BLaER1 (cell line): Measurements from ENCODE around the gene ACTR1B.

Experiments
- H3K27ac ChIP-seq: shearing (Covaris generic); formaldehyde crosslinking; 2 replicates; pipeline ENCODE4 v1.8.1; 2022
- H3K27me3 ChIP-seq: shearing (Covaris generic); formaldehyde crosslinking; 2 replicates; pipeline ENCODE4 v1.8.1; 2022
- H3K36me3 ChIP-seq: shearing (Covaris generic); formaldehyde crosslinking; 2 replicates; pipeline ENCODE4 v1.8.1; 2022
- H3K4me1 ChIP-seq: shearing (Covaris generic); formaldehyde crosslinking; 2 replicates; pipeline ENCODE4 v1.8.1; 2022
- H3K4me2 ChIP-seq: shearing (Covaris generic); formaldehyde crosslinking; 2 replicates; pipeline ENCODE4 v1.8.1; 2022
- H3K4me3 ChIP-seq: shearing (Covaris generic); formaldehyde crosslinking; 2 replicates; pipeline ENCODE4 v1.8.1; 2022
- H3K9ac ChIP-seq: shearing (Covaris generic); formaldehyde crosslinking; 2 replicates; pipeline ENCODE4 v1.8.1; 2022
- H3K9me3 ChIP-seq: shearing (Covaris generic); formaldehyde crosslinking; 2 replicates; pipeline ENCODE4 v1.8.1; 2022
- H4K20me1 ChIP-seq: shearing (Covaris generic); formaldehyde crosslinking; 2 replicates; pipeline ENCODE4 v1.8.1; 2022
- Cebpa-rat ChIP-seq: shearing (Covaris generic); IDR thresholded peaks from 2 replicates; pipeline ENCODE4 v1.8.1; 2022

The ACTR1B gene

DNA sequence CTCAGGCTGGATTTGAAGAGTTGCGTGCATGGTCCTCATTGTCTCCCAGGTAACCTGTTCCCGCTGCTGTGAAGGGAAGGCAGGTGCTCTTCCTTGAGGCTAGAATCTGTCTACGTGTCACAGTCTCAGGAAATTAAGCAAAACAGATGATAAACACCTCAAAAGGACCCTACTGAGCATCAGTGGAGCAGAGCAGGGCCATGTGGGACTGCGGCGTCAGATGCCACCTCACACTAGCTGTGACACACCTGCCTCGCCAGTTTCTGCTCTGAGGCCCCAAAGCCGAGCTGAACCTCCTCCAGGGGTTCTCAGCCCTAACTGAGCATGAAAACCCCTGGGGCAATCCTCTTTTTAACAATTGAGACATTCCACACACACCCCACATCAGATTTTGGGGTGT is 7.7 kb upstream of the ACTR1B start:
- no peak for TF ChIP-seq Cebpa-rat
- no peak overlapping the region for H3K4me3 ChIP-seq
- no peaks in the 10 kb centered on the region for H3K9me3 ChIP-seq
- H3K4me2 ChIP-seq = no peak overlapping the region
- H4K20me1 ChIP-seq = no peaks in the 10 kb centered on the region
- no peaks in the 10 kb centered on the region for H3K27me3 ChIP-seq
- H3K9ac ChIP-seq = no peak overlapping the region
- H3K27ac ChIP-seq = no peak overlapping the region
- no peaks in the 10 kb centered on the region for H3K36me3 ChIP-seq
- peaks cover 7% of the 10 kb centered on the region; the same call in 1 of the 2 replicates for H3K4me1 ChIP-seq

DNA sequence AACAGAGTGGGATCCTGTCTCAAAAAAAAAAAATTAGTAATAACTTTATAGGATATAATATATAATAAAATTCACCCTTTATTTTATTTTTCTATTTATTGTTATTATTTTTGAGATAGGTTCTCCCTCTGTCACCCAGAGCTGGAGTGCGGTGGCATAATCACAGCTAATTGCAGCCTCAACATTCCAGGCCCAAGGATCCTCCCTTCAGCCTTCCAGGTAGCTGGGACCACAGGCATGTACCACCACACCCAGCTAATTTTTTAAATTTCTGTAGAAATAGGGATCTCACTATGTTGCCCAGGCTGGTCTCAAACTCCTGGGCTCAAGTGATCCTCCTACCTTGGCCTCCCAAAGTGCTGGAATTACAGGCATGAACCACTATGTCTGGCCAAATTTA is 6.6 kb upstream of the ACTR1B start:
- Histone ChIP-seq H3K9ac (no peak overlapping the region), H4K20me1 (no peaks in the 10 kb centered on the region), H3K36me3 (no peaks in the 10 kb centered on the region), H3K27me3 (no peaks in the 10 kb centered on the region), H3K27ac (no peak overlapping the region), H3K4me3 (no peak overlapping the region), H3K4me1 (peaks cover 7% of the 10 kb centered on the region; the same call in 1 of the 2 replicates), H3K9me3 (no peaks in the 10 kb centered on the region), H3K4me2 (no peak overlapping the region)
- TF ChIP-seq Cebpa-rat = no peak

DNA sequence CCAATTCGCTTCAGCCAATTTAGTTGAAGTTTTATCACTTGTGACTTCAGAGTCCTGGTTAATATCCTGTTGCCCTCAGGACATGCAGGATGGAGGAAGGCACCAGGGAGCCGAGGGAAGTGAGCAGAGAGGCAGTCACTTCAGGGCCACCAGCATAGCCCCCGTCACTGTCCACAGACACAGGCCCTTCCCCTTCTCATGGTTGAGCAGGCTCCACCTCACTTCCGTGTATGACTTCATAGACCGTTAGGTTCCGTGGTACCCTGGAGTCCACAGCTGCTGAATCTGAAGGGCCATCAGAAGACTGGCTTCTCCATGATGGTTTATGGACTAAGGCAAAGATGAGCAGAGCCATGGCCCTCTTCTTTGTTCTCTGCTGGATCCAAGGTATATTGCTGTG is 5.6 kb upstream of the ACTR1B start, which contains the start of gene C2orf92:
Gene C2orf92, plus strand, starts transcription at position 266 of the 400 bp plus-strand sequence. Its CDS starts 76 bp downstream, at position 342.
- Histone ChIP-seq H3K9me3 (no peaks in the 10 kb centered on the region), H3K27me3 (no peaks in the 10 kb centered on the region), H4K20me1 (no peaks in the 10 kb centered on the region), H3K4me1 (peaks cover 14% of the 10 kb centered on the region), H3K9ac (no peak within 1 kb of the TSS), H3K27ac (0 out of 2 replicates have a peak within 1 kb of the TSS, but pooled peaks have one; percentile 14), H3K36me3 (no peaks in the 10 kb centered on the region), H3K4me3 (no peak within 1 kb of the TSS), H3K4me2 (peak within 1 kb of the TSS; percentile 23; the same call in 1 of the 2 replicates)
- no peak for TF ChIP-seq Cebpa-rat

DNA sequence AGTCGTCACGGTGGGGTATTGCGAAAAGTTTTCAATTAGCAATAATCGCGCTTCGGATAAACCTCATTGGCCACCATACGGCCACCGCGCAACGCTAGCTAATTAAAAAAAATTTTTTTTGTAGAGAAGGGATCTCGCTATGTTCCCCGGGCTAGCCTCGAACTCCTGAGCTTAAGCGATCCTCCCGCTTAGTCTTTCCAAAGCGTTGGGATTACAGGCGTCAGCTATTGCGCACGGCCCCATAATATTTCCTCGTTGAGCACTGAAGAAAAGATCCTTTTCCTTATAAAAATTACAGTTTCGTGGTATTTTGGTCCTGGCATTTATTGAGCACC is 759 bp upstream of the ACTR1B start:
- peak overlapping the region; percentile 79 for H3K4me2 ChIP-seq
- no peaks in the 10 kb centered on the region for H3K27me3 ChIP-seq
- TF ChIP-seq Cebpa-rat = no peak

DNA sequence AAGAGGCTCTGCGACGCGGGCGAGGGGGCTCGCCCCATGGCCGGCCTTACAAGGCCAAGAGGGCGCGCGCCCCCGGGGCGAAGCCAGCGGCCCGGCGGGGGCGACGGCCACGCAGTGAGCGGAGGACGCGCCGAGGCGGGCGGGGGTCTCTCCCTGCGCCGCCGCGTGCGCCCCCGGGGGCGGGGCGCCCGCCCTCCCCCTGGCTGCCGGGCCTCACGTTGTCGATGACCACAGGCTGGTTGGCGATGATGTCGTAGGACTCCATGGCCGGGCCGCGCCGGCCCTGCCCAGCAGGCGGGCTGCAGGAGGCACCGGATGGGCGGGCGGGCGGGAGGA is 250 bp downstream of the ACTR1B start:
- no peak for TF ChIP-seq Cebpa-rat
- H3K4me1 ChIP-seq = peaks cover 29% of the 10 kb centered on the region
- no peaks in the 10 kb centered on the region for H3K27me3 ChIP-seq
- peak overlapping the region; percentile 96 for H3K4me3 ChIP-seq
- H3K9ac ChIP-seq = peak overlapping the region; percentile 93
- peak overlapping the region; percentile 93 for H3K27ac ChIP-seq
- H4K20me1 ChIP-seq = peaks cover 45% of the 10 kb centered on the region
- H3K4me2 ChIP-seq = peak overlapping the region; percentile 97
- H3K36me3 ChIP-seq = peaks cover 29% of the 10 kb centered on the region
- H3K9me3 ChIP-seq = no peaks in the 10 kb centered on the region

More for the DNA sequence above, 759 bp upstream of the ACTR1B start:
- Histone ChIP-seq H4K20me1 (peaks cover 36% of the 10 kb centered on the region), H3K4me3 (peak overlapping the region; percentile 96), H3K9me3 (no peaks in the 10 kb centered on the region), H3K9ac (peak overlapping the region; percentile 88), H3K36me3 (peaks cover 18% of the 10 kb centered on the region), H3K4me1 (peaks cover 34% of the 10 kb centered on the region), H3K27ac (peak overlapping the region; percentile 84)

DNA sequence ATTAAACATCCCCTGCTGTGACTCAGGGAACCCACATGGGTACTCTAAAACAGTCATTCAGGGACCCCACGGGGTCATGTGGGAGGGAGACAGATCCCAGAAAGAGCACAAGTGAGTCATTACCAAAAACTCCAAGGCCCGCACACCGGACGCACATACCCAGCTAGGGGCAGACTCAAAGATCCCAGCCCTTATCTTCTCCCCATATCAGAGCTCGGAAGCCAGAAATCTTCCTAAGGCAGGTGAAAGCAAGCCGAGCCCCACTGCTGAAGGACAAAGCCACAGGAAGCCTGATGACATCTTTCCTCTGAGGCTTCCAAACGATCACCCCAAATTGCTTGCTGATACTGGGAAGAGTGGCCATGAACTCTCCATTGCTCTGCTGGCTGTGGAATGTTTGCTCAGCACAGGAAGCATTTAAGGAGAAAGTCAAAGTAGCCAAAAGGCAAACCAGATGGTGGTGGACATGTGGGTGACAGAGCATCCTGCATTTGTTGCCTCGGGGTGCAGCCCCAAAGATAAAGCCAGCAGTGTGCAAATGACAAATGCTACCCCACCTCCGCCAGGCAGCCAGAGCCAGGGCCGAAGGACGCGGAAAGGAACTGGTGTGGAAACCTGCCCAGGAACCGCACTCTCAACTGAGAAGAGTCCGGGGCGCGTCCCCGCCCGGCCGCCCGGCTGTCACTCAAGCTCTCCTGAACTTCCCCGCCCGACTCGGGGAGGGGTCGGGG is 784 bp downstream of the ACTR1B start:
- H4K20me1 ChIP-seq = peaks cover 51% of the 10 kb centered on the region
- H3K4me2 ChIP-seq = peak overlapping the region; percentile 97
- no peaks in the 10 kb centered on the region for H3K27me3 ChIP-seq
- no peaks in the 10 kb centered on the region for H3K9me3 ChIP-seq
- H3K4me1 ChIP-seq = peaks cover 29% of the 10 kb centered on the region
- peaks cover 34% of the 10 kb centered on the region for H3K36me3 ChIP-seq
- H3K27ac ChIP-seq = peak overlapping the region; percentile 93
- peak overlapping the region; percentile 93 for H3K9ac ChIP-seq
- peak overlapping the region; percentile 96 for H3K4me3 ChIP-seq
- no peak for TF ChIP-seq Cebpa-rat

DNA sequence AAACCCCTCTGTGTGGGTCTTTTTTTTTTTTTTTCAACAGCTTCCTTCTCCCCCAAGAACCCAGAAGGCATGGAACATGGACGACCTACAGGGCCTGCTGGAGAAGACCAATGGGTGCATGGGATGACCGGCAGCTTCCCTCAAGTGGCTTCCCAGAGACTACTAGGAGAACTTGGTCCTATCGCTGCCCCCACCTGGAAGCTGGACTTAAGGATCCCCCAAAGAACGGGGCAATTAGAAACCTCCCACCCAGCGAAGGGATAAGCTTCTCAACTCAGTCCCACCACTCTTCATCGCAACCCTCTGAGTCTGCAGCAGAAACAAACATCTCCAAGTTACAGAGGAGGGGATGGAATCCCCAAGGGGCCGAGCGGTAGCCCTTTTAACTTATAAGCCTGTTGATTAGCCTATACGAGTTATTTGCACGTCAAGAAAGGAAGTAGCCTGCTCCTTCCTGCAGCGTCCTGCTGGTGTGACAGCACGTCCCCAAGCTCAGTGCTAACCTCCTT is 1.4 kb downstream of the ACTR1B start:
- Histone ChIP-seq H3K4me3 (peak overlapping the region; percentile 96), H4K20me1 (peaks cover 54% of the 10 kb centered on the region), H3K9me3 (no peaks in the 10 kb centered on the region), H3K36me3 (peaks cover 40% of the 10 kb centered on the region), H3K27me3 (no peaks in the 10 kb centered on the region), H3K4me2 (peak overlapping the region; percentile 97), H3K4me1 (peaks cover 29% of the 10 kb centered on the region), H3K9ac (peak overlapping the region; percentile 93), H3K27ac (peak overlapping the region; percentile 93)
- no peak for TF ChIP-seq Cebpa-rat

DNA sequence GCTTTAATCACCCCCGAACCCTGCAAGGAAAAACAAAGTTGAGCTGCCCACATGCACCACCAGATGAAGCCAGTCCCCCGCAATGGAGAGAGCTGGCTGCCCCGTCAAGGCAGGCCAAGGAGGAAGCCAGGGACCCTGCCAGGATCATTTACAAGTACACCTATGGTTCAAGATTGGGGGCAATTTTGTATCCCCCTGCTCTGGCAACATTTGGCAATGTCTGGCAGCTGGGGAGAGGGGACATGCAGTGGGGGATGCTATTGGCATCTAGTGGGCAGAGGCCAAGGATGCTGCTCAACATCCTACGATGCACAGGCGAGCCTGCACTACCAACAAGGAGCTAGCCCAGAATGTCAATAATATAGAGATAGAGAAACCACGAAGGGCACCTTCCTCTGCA is 1.9 kb downstream of the ACTR1B start:
- H3K4me1 ChIP-seq = peaks cover 29% of the 10 kb centered on the region
- peak overlapping the region; percentile 97 for H3K4me2 ChIP-seq
- H3K4me3 ChIP-seq = peak overlapping the region; percentile 96; the same call in 1 of the 2 replicates
- no peaks in the 10 kb centered on the region for H3K27me3 ChIP-seq
- peaks cover 45% of the 10 kb centered on the region for H3K36me3 ChIP-seq
- no peaks in the 10 kb centered on the region for H3K9me3 ChIP-seq
- peak overlapping the region; percentile 93 for H3K9ac ChIP-seq
- TF ChIP-seq Cebpa-rat = no peak
- H3K27ac ChIP-seq = 0 out of 2 replicates have a peak overlapping the region, but pooled peaks have one; percentile 13
- H4K20me1 ChIP-seq = peaks cover 54% of the 10 kb centered on the region

DNA sequence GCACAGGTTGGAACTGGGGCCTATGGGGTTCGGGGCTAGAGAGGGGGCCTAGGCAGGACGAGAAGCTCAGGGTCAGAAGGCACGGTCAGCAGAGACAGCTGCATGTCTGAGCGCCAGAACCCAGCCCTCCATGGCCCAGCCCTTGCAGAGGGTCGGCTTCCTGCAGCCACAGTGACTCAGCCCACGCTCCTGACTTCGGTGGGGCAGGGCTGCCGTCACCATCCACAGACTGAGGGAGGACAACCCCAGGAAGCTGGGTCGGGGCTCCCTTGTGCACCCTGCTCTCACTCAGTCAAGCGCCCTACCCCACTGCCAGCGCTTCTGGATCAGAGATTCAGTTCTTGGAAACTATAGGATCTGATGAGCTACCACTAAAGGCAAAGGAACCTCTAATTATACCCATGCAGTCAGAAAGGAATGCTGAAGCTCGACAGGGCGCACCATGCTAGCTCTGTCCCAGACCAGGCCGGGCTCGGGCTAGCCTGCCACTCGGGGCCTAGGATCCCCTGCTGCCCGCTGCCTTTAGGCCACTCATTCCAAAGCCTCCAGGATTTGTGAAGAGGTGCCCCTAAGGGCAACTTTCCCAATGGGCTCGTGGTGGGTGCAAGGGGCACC is 3.0 kb downstream of the ACTR1B start:
- peaks cover 56% of the 10 kb centered on the region for H3K36me3 ChIP-seq
- peaks cover 54% of the 10 kb centered on the region for H4K20me1 ChIP-seq
- H3K4me3 ChIP-seq = no peak overlapping the region
- TF ChIP-seq Cebpa-rat = no peak
- H3K9me3 ChIP-seq = no peaks in the 10 kb centered on the region
- H3K27me3 ChIP-seq = no peaks in the 10 kb centered on the region
- peak overlapping the region; percentile 46; the same call in 1 of the 2 replicates for H3K9ac ChIP-seq
- peak overlapping the region; percentile 97; the same call in 1 of the 2 replicates for H3K4me2 ChIP-seq
- peak overlapping the region; percentile 13; the same call in 1 of the 2 replicates for H3K27ac ChIP-seq
- peaks cover 29% of the 10 kb centered on the region for H3K4me1 ChIP-seq
